CD14-positive monocyte (primary cell): ENCODE results near the gene F7. TPM values are rescaled to one million over a fixed set of nuclear protein-coding genes. Genes with fewer than 3 reads are reported as not detected.

Source experiments
- DNase-seq, 3 donors: peaks; one replicate each; pipeline ENCODE4 v3.0.0-alpha.2; 2011 to 2022
- H2AFZ ChIP-seq: 2 replicates; pipeline ENCODE4 v1.6.0; 2012; ENCODE audit warnings: mild to moderate bottlenecking, low read depth, low read length, inconsistent platforms; ENCODE audit not compliant: insufficient read depth, poor library complexity, severe bottlenecking
- H3K27ac ChIP-seq, 2 donors: 1 replicate in 1 of 2; 2 replicates in 1 of 2; pipeline ENCODE4 v1.5.1; 2012 to 2013; ENCODE audit warnings: low read length in 2 of 2, control low read depth in 1 of 2, inconsistent platforms in 1 of 2, low read depth in 1 of 2, mild to moderate bottlenecking in 1 of 2
- H3K27me3 ChIP-seq, 2 donors: one replicate each; pipeline versions ENCODE4 v1.6.0 to v1.6.1; 2011 to 2013; ENCODE audit warnings: low read length in 2 of 2; ENCODE audit not compliant: control insufficient read depth in 2 of 2, insufficient read depth in 2 of 2
- H3K36me3 ChIP-seq, 2 donors: replicated peaks in 1 of 2; 1 replicate in 1 of 2; 2 replicates in 1 of 2; pipeline versions ENCODE4 v1.5.1 to v1.6.1; 2012 to 2013; ENCODE audit warnings: low read length in 2 of 2, control low read depth in 1 of 2, inconsistent platforms in 1 of 2, mild to moderate bottlenecking in 1 of 2; ENCODE audit not compliant: insufficient read depth in 2 of 2, control insufficient read depth in 1 of 2
- H3K4me1 ChIP-seq, 2 donors: 1 replicate in 1 of 2; 2 replicates in 1 of 2; pipeline versions ENCODE4 v1.5.1 to v1.6.1; 2012 to 2013; ENCODE audit warnings: low read length in 2 of 2, control low read depth in 1 of 2, inconsistent platforms in 1 of 2, mild to moderate bottlenecking in 1 of 2, moderate library complexity in 1 of 2; ENCODE audit not compliant: insufficient read depth in 2 of 2, control insufficient read depth in 1 of 2
- H3K4me2 ChIP-seq: replicated peaks from 2 replicates; pipeline ENCODE3; 2012; ENCODE audit warnings: low read length, moderate library complexity, mild to moderate bottlenecking; ENCODE audit not compliant: poor library complexity, severe bottlenecking; ENCODE audit errors: extremely low read depth
- H3K4me3 ChIP-seq, 3 experiments: fragments of 200-600 bp in 1 of 3; sonication (generic) in 1 of 3; replicated peaks in 1 of 3; 1 replicate in 2 of 3; 2 replicates in 1 of 3; pipeline ENCODE4 v1.5.1; 2011 to 2013; ENCODE audit warnings: low read length in 3 of 3, mild to moderate bottlenecking in 3 of 3, control low read depth in 2 of 3, low read depth in 2 of 3, inconsistent platforms in 1 of 3, moderate library complexity in 1 of 3
- H3K79me2 ChIP-seq: 2 replicates; pipeline ENCODE4 v1.6.0; 2012; ENCODE audit warnings: mild to moderate bottlenecking, control low read depth, inconsistent platforms, low read length, moderate library complexity; ENCODE audit not compliant: insufficient read depth
- H3K9ac ChIP-seq: 2 replicates; pipeline ENCODE4 v1.6.0; 2017; ENCODE audit warnings: low read length, mild to moderate bottlenecking; ENCODE audit not compliant: insufficient read depth, poor library complexity, severe bottlenecking
- H3K9me3 ChIP-seq, 2 donors: replicated peaks in 1 of 2; 1 replicate in 1 of 2; 2 replicates in 1 of 2; pipeline versions ENCODE4 v1.5.1 to v1.6.1; 2012 to 2013; ENCODE audit warnings: low read length in 2 of 2, control low read depth in 1 of 2; ENCODE audit not compliant: control insufficient read depth in 1 of 2, insufficient read depth in 1 of 2
- H4K20me1 ChIP-seq: 2 replicates; pipeline ENCODE4 v1.6.0; 2012; ENCODE audit warnings: mild to moderate bottlenecking, low read length, control low read depth, moderate library complexity; ENCODE audit not compliant: insufficient read depth
- H3K27ac Mint-ChIP-seq, 7 donors: one replicate each; pipeline ENCODE4 v1.8.0; 2020; ENCODE audit warnings: mild to moderate bottlenecking in 7 of 7, mixed read lengths in 7 of 7, moderate library complexity in 6 of 7, inconsistent platforms in 2 of 7
- H3K27me3 Mint-ChIP-seq, 3 donors: one replicate each; pipeline ENCODE4 v1.8.0; 2021 to 2022; ENCODE audit warnings: low read depth in 3 of 3, mild to moderate bottlenecking in 3 of 3, mixed read lengths in 3 of 3, moderate library complexity in 3 of 3, inconsistent platforms in 1 of 3
- H3K36me3 Mint-ChIP-seq, 2 donors: one replicate each; pipeline ENCODE4 v1.8.0; 2020; ENCODE audit warnings: mixed read lengths in 2 of 2, inconsistent platforms in 1 of 2, mild to moderate bottlenecking in 1 of 2
- H3K4me1 Mint-ChIP-seq: one replicate; pipeline ENCODE4 v1.8.0; 2020; ENCODE audit warnings: mild to moderate bottlenecking, mixed read lengths
- H3K4me3 Mint-ChIP-seq, 2 donors: one replicate each; pipeline ENCODE4 v1.8.0; 2020; ENCODE audit warnings: mild to moderate bottlenecking in 2 of 2, mixed read lengths in 2 of 2, moderate library complexity in 1 of 2
- H3K9me3 Mint-ChIP-seq, 7 donors: one replicate each; pipeline ENCODE4 v1.8.0; 2020 to 2022; ENCODE audit warnings: mixed read lengths in 7 of 7, mild to moderate bottlenecking in 6 of 7, moderate library complexity in 6 of 7, inconsistent platforms in 2 of 7
- WGBS: methylation state at CpG from one replicate; pipeline ENCODE4 v1.1.5; 2013; ENCODE audit warnings: missing lambda C conversion rate; ENCODE audit not compliant: insufficient coverage; 5-methylcytosine and 5-hydroxymethylcytosine counted together
- intact Hi-C, 2 donors: fragments of 100-400 bp; cut with micrococcal nuclease; formaldehyde crosslinking; loops; one replicate each; pipeline versions ENCODE4 v1.15.0 to v1.15.1; 2023
- polyA plus RNA-seq, 3 donors: library from polyadenylated mRNA; depleted of rRNA in 1 of 3; unstranded in 2 of 3; stranded (reverse) in 1 of 3; fragments of 300-500 nt in 2 of 3; fragments of >200 nt in 1 of 3; fragmentation: Illumina TruSeq in 2 of 3; gene quantifications; 1 replicate in 2 of 3; 2 replicates in 1 of 3; pipeline ENCODE4 v1.2.3, GENCODE V29; 2012 to 2021
- TF ChIP-seq, protein P1 (sequence below): fragments of 200-600 bp; IDR thresholded peaks from one replicate; pipeline ENCODE4 v1.8.0; 2022; ENCODE audit warnings: antibody characterized with exemption, mild to moderate bottlenecking

F7 gene
- polyA plus RNA-seq, 3 donors, result not detected

DNA sequence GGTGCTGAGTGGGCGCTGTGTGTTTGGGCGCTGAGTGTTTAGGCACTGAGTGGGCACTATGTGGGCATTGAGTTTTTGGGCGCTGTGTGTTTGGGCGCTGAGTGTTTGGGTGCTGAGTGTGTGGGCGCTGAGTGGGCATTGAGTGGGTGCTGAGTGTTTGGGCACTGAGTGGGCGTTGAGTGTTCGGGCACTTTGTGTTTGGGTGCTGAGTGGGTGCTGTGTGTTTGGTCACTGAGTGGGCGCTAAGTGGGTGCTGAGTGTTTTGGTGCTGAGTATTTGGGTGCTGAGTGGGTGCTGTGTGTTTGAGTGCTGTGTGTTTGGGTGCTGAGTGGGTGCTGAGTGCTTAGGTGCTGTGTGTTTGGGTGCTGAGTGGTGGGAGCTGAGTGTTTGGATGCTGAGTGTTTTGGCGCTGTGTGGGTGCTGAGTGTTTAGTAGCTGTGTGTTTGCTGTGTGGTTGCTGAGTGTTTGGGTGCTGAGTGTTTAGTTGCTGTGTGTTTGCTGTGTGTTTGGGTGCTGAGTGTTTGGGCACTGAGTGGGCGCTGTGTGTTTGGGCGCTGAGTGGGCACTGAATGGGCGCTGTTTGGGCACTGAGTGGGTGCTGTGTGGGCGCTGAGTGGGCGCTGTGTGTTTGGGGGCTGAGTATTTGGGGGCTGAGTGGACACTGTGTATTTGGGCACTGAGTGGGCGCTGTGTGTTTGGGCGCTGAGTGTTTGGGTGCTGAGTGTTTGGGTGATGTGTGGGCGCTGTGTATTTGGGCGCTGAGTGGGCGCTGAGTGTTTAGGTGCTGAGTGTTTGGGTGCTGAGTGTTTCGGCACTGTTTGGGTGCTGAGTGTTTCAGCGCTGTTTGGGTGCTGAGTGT is 47.2 kb upstream of the F7 start:
- H3K4me1 ChIP-seq, result no peaks in the 10 kb centered on the region
- peaks cover 12 to 22% of the 10 kb centered on the region in 2 donors for H3K9me3 ChIP-seq
- no peak overlapping the region for H3K9ac ChIP-seq
- no peaks in the 10 kb centered on the region for H3K79me2 ChIP-seq
- no peaks in the 10 kb centered on the region for H3K36me3 Mint-ChIP-seq
- H3K27ac Mint-ChIP-seq, result no peak overlapping the region
- no peak for DNase-seq
- no peak overlapping the region for H3K4me3 ChIP-seq
- WGBS, result 91% methylated on average over 19 of the region's 21 CpGs
- no peaks in the 10 kb centered on the region for H3K9me3 Mint-ChIP-seq
- H3K27ac ChIP-seq, result no peak overlapping the region
- no peaks in the 10 kb centered on the region for H3K36me3 ChIP-seq
- no peaks in the 10 kb centered on the region for H3K27me3 Mint-ChIP-seq
- no peak overlapping the region for H2AFZ ChIP-seq
- H3K4me3 Mint-ChIP-seq, result no peak overlapping the region
- no peak overlapping the region for H3K4me2 ChIP-seq
- H4K20me1 ChIP-seq, result no peaks in the 10 kb centered on the region
- H3K27me3 ChIP-seq, result no peaks in the 10 kb centered on the region
- TF ChIP-seq, protein P1, sequence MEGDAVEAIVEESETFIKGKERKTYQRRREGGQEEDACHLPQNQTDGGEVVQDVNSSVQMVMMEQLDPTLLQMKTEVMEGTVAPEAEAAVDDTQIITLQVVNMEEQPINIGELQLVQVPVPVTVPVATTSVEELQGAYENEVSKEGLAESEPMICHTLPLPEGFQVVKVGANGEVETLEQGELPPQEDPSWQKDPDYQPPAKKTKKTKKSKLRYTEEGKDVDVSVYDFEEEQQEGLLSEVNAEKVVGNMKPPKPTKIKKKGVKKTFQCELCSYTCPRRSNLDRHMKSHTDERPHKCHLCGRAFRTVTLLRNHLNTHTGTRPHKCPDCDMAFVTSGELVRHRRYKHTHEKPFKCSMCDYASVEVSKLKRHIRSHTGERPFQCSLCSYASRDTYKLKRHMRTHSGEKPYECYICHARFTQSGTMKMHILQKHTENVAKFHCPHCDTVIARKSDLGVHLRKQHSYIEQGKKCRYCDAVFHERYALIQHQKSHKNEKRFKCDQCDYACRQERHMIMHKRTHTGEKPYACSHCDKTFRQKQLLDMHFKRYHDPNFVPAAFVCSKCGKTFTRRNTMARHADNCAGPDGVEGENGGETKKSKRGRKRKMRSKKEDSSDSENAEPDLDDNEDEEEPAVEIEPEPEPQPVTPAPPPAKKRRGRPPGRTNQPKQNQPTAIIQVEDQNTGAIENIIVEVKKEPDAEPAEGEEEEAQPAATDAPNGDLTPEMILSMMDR, result no peak
- intact Hi-C loops, result no loop called here
- no peaks in the 10 kb centered on the region for H3K4me1 Mint-ChIP-seq

DNA sequence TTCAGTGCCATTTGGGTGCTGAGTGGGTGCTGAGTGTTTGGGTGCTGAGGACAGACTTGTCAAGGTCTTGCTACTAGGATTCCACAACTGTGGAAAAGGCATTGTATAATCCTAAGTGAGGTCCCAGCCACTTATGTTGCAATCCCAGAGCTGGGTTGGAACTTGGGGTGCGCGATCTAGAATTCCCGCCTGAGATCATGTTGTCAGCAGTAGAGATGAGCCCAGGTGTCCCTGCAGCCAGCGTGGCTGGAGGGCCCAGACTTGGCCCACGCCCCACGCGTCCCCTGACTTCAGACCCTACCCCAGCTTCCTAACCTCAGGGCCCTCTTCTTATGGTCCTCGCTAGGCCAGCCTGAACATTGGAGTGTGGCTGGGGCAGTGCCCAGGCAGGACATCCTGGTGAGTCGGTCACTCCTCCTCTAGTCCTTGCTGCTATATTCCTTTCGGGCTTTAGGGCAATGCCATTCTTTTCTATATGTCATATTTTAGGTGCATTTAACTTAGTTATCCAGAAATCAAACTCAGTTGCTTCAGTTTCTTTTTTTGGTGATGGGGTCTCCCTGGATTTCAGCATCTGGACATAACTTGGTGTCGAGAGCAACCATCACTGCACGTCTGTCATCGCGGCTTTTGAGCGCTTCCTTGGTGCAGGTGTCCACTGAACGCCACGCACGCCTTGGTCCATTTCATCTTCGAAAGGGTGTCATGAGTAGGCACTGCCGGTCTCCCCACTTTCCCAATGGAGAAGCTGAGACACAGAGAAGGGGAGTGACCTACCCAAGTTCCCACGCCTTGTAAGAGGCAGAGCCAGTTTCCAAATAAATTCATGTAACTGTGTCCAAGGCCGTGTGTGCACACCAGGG is 46.4 kb upstream of the F7 start:
- TF ChIP-seq, protein P1, result no peak
- no peak overlapping the region for H3K4me2 ChIP-seq
- H3K27me3 ChIP-seq, result no peaks in the 10 kb centered on the region
- Mint-ChIP-seq H3K27me3 (no peaks in the 10 kb centered on the region), H3K36me3 (no peaks in the 10 kb centered on the region), H3K9me3 (no peaks in the 10 kb centered on the region), H3K4me3 (no peak overlapping the region), H3K27ac (no peak overlapping the region), H3K4me1 (no peaks in the 10 kb centered on the region)
- no peak overlapping the region for H3K27ac ChIP-seq
- WGBS, result 96% methylated on average over 13 of the region's 22 CpGs
- peaks cover 12 to 22% of the 10 kb centered on the region in 2 donors for H3K9me3 ChIP-seq
- intact Hi-C loops, result no loop called here
- H3K79me2 ChIP-seq, result no peaks in the 10 kb centered on the region
- no peak overlapping the region for H2AFZ ChIP-seq
- no peak overlapping the region for H3K4me3 ChIP-seq
- no peak for DNase-seq
- H3K4me1 ChIP-seq, result no peaks in the 10 kb centered on the region
- H3K36me3 ChIP-seq, result no peaks in the 10 kb centered on the region
- H4K20me1 ChIP-seq, result no peaks in the 10 kb centered on the region
- H3K9ac ChIP-seq, result no peak overlapping the region
